ENCODE measurements around the gene ABHD8. TPM values are rescaled to one million over a fixed set of nuclear protein-coding genes. Genes with fewer than 3 reads are reported as not detected.
"Not testable (repeated sequence)": the region's sequence is repeated elsewhere in the genome, so short reads cannot be mapped to it uniquely, and the experiment has no call there.

ABHD8 gene
- total RNA-seq, 1 donor from 2014 or later = 12.2 TPM

- ATAC-seq (ENCODE audit: poor library complexity) (no peak), DNase-seq (no peak)
- intact Hi-C loops (cut with DNase I) = loop anchor here (5.0 kb wide), 2 partner anchors 81 to 216 kb away; no protein-coding TSS in a partner anchor
These were observed 19.7 kb downstream of the ABHD8 start for GRCh38 chr19:17283504-17283996.

GRCh38 chr19:17282488-17283125 lies 20.6 kb downstream of the ABHD8 start:
- intact Hi-C loops (cut with DNase I) = loop anchor here (5.0 kb wide), 2 partner anchors 80 to 215 kb away; no protein-coding TSS in a partner anchor
- DNase-seq = peak; percentile 91
- ATAC-seq (ENCODE audit: poor library complexity) = peak; percentile 96

DNA sequence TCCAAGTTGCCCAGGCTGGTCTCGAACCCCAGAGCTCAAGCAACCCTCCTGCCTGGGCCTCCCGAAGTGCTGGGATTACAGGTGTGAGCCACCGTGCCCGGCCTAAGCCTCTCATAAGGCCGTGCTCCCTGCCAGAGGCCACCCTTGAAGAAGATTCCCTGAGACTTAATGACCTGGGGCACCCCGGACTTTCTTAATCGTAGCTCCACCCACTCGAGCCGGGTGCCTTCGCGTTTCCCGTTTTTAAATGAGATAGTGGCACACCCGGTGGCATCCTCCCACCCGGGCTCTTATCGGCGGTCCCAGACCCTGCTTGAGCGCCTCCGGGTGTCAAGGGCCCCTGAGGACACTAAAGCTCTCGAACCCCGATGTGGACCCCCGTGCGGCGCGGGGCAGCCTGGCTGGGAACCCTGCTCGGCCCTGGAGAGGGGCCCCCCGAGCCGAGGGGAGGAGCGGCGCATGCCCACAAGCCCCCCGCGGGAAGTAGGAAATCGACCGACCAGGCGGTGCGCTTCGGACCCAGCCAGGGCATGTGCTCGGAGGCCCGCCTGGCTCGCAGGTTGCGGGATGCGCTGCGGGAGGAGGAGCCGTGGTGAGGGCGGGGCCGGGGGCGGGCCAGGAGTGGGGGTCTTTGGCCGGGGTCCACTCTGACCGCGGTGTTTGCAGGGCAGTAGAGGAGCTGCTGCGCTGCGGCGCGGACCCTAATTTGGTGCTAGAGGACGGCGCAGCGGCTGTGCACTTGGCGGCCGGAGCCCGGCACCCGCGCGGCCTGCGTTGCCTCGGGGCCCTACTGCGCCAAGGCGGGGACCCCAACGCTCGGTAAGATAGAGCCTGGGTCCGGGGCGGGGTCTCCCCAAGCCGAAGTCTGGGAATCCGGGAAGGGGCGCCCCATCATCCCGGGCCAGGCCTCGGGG lies 21.6 kb downstream of the ABHD8 start, which contains the start of gene ANKLE1:
Gene ANKLE1 (plus strand): TSS at position 511 of the 914 bp plus-strand sequence. CDS start 20 bp downstream, at position 531.
- DNase-seq (peak; percentile 60), ATAC-seq (ENCODE audit: poor library complexity) (peak; percentile 48)
- intact Hi-C loops (cut with DNase I) = loop anchor here (5.0 kb wide), 2 partner anchors 79 to 214 kb away; no protein-coding TSS in a partner anchor

DNA sequence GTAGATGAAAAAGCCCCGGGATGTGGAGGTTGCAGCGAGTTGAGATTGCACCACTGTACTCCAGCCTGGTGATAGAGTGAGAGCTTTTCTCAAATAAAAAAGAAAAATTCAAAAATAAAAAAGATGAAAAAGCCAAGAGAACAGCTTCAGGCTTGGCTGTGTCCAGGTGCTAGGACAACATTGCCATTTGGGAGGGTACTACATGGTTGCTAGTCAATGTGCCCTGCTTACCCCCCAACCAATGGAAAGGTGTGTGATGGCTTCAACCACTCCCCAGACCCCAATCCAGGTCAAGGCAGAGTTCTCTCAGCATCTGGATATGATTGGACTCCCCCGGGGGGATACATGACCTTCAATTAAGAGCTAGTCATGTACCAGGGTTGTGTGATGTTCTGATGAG lies 23.8 kb downstream of the ABHD8 start:
- no peak for DNase-seq
- no peak for ATAC-seq (ENCODE audit: poor library complexity)
- intact Hi-C loops (cut with DNase I) = no loop called here

GRCh38 chr19:17275441-17276175 lies 27.6 kb downstream of the ABHD8 start:
- no peak for ATAC-seq (ENCODE audit: poor library complexity)
- no peak for DNase-seq
- intact Hi-C loops (cut with DNase I) = no loop called here

GRCh38 chr19:17274892-17275291 lies 28.3 kb downstream of the ABHD8 start:
- DNase-seq; ATAC-seq (ENCODE audit: poor library complexity); intact Hi-C loops (cut with DNase I): not testable (repeated sequence)

DNA sequence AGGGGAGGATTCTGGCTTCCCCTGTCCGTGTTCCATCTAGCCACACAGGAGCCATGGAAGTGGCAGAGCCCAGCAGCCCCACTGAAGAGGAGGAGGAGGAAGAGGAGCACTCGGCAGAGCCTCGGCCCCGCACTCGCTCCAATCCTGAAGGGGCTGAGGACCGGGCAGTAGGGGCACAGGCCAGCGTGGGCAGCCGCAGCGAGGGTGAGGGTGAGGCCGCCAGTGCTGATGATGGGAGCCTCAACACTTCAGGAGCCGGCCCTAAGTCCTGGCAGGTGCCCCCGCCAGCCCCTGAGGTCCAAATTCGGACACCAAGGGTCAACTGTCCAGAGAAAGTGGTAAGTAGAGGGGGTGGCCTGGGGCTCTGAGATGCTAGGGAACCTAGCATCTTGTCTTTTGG lies 34.5 kb downstream of the ABHD8 start:
- ATAC-seq (ENCODE audit: poor library complexity) (no peak), DNase-seq (no peak)
- intact Hi-C loops (cut with DNase I) = no loop called here

DNA sequence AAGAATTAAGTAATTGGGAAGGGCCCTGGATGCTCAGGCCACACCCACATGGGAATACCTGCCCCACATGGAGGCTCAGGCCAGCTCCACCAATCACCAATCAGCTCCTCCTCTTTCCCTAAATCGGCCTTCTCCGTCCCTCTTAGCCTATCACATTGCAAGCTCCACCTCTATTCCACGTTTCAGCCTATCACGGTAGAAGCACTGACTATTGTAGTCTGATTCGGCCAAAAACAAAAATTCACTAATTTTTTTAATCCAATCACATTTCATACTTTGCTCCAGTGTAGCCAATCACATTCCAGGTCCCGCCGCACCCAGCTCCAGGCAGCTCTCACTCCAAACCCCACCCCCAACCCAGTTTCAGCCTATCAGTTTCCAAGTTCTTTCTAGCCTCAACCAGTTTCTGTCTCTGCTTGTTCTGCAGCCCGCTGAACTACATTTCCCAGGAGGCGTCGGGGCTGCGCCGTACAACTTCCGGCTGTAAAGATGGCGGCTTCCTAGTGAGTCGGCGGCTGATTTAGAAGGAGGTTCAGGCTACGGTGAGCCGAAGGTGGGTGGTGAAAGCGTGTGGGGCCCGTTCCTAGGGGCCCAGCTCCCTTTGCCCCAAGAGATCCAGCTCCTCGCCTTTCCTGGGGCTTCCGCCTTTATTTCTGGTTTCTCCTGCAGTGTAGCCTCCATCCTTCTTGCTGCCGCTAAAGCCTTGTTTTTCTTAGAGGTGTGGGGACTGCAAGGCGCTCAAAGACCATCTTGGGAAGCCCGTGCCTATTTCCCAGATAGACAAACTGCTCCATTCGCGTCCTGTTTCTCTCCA lies 36.0 kb downstream of the ABHD8 start, which contains the start of gene BABAM1:
Gene BABAM1 (plus strand): TSS at position 469 of the 814 bp plus-strand sequence. CDS start 1,364 bp downstream, outside the sequence.
- peak; percentile 97 for ATAC-seq (ENCODE audit: poor library complexity)
- intact Hi-C loops (cut with DNase I) = no loop called here
- peak; percentile 95 for DNase-seq

DNA sequence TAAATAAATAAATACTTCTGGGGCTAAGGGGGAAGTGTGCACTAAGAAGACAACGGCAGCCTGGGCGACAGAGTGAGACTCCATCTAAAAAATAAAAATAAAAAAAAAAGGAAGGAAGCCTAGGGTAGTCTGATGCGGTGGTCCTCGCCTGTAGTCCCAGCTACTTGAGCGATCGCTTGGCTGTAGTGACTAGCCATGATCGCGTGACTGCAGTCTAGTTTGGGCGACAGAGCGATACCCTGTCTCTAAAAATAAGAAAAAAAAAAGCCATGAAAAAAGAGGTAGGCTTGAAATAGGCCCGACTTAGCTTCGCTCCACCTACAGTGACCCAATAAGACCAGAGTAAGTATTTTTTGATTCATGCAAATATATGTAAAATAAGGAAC lies 36.6 kb downstream of the ABHD8 start:
- intact Hi-C loops (cut with DNase I) = no loop called here
- no peak for ATAC-seq (ENCODE audit: poor library complexity)
- no peak for DNase-seq

GRCh38 chr19:17266026-17266425 lies 37.2 kb downstream of the ABHD8 start:
- DNase-seq = no peak
- intact Hi-C loops (cut with DNase I) = no loop called here

GRCh38 chr19:17264641-17264979 lies 38.6 kb downstream of the ABHD8 start, which contains the start of gene USHBP1:
Gene USHBP1, minus strand, starts transcription at chr19:17264745. Its CDS starts 446 bp downstream, at chr19:17264299.
- intact Hi-C loops (cut with DNase I) = no loop called here
- DNase-seq (peak; percentile 53), ATAC-seq (ENCODE audit: poor library complexity) (no peak)

More at GRCh38 chr19:17266026-17266425, 37.2 kb downstream of the ABHD8 start:
- no peak for ATAC-seq (ENCODE audit: poor library complexity)

GRCh38 chr19:17263712-17264640 lies 39.2 kb downstream of the ABHD8 start:
- DNase-seq (no peak), ATAC-seq (ENCODE audit: poor library complexity) (no peak)
- intact Hi-C loops (cut with DNase I) = no loop called here

DNA sequence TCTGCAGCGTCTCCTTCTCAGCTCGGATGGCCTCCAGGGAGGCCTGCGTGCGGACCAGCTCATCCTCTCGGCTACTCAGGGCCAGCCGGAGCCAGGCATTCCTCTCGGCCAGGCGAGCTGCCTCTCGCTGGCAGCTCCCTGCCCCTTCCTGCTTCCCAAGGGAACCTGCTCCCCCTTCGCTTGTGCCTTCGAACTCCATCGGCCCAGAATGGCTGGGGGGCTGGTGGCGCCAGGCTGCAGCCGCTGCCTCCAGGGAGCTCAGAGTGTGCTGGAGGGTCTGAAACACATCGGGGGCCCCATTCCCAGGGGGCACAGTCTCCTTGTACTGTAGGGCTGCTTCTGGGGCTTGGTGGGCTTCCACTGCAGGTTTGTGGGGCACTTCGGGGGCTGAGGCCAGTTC lies 40.7 kb downstream of the ABHD8 start:
- intact Hi-C loops (cut with DNase I) = no loop called here
- no peak for ATAC-seq (ENCODE audit: poor library complexity)
- DNase-seq = no peak

DNA sequence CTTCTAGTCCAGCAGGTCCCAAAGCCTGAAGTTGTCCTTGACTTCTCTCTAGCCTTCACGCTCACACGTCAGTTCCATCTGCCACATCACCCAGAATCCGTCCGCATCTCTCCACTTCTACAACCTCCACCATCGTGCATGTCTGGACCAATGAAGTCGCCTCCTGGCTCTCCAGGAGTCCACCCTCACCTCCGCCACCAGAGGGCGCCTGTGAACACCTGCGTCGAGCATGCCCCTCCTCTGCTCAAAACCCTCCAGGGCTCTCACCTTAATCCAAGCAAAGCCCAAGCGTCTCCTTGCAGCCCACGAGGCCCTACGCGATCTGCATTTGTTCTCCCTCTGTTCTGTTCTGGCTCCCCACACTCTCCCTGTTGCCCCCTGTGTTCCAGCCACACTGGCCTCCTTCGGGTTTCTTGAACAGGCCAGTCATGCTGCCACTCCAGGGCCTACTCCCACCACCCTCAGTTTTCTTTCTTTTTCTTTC lies 42.3 kb downstream of the ABHD8 start:
- intact Hi-C loops (cut with DNase I) = no loop called here
- peak; percentile 91 for ATAC-seq (ENCODE audit: poor library complexity)
- DNase-seq = peak; percentile 89

- ATAC-seq (ENCODE audit: poor library complexity) = no peak
- DNase-seq = no peak
These were observed 43.3 kb downstream of the ABHD8 start for GRCh38 chr19:17259934-17260333.

DNA sequence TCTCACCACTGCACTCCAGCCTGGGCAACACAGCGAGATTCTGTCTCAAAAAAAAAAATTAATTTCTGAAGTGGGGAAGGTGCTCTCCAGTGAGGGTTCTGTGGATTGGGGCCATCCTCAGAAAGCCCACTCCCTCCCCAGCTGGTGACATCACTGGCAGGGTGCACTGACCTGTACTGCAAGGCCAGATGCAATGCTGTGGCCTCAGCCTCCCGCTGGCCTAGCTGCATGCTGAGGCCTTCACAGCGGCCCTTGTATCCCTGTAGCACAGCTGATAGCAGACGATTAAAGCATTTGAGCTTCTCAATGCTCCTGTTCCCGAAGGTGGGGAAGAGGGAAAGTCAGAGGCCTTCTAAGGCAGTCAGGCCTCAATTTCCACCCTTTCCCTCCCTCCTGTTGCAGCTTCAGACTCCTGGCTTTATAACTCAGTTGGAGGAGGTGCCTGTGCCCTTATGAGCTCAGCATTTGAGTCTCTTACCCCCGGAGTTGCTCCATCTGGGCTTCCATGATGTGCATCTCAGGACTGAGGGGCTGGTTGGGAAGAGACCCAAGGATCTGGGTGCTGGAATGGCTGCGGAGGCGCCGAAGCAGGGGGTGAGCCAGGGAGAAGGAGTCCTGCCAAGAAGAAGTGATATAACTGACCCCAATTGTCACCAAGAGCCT lies 44.0 kb downstream of the ABHD8 start:
- intact Hi-C loops (cut with DNase I) = no loop called here
- no peak for ATAC-seq (ENCODE audit: poor library complexity)
- no peak for DNase-seq

More at GRCh38 chr19:17259934-17260333, 43.3 kb downstream of the ABHD8 start:
- intact Hi-C loops (cut with DNase I) = no loop called here

All from Right ventricle myocardium superior (tissue), 1 donor.